Fibroblast of lung (primary cell): Measurements from ENCODE around the gene DNAJA3. TPM values are rescaled to one million over a fixed set of nuclear protein-coding genes. Genes with fewer than 3 reads are reported as not detected.

Experiments
- DNase-seq, 2 donors: peaks; one replicate each; pipeline versions ENCODE4 v3.0.0 to v3.0.0-alpha.2; 2010; ENCODE audit warnings: low read depth in 2 of 2
- H2AFZ ChIP-seq: 2 replicates; pipeline ENCODE4 v1.5.1; 2012; ENCODE audit warnings: low read length, control low read depth, inconsistent platforms
- H3K27ac ChIP-seq: 2 replicates; pipeline ENCODE4 v1.5.1; 2011; ENCODE audit warnings: low read length, control low read depth; ENCODE audit not compliant: insufficient read depth
- H3K27me3 ChIP-seq: 2 replicates; pipeline ENCODE4 v1.5.1; 2011; ENCODE audit warnings: mild to moderate bottlenecking, low read length; ENCODE audit not compliant: control insufficient read depth, insufficient read depth
- H3K36me3 ChIP-seq: 2 replicates; pipeline ENCODE4 v1.5.1; 2011; ENCODE audit warnings: low read length; ENCODE audit not compliant: control insufficient read depth, insufficient read depth
- H3K4me1 ChIP-seq: 2 replicates; pipeline ENCODE4 v1.5.1; 2011; ENCODE audit warnings: low read length; ENCODE audit not compliant: control insufficient read depth, insufficient read depth; ENCODE audit errors: extremely low read depth
- H3K4me2 ChIP-seq: 2 replicates; pipeline ENCODE4 v1.5.1; 2011; ENCODE audit warnings: low read length, control low read depth; ENCODE audit not compliant: insufficient read depth; ENCODE audit errors: extremely low read depth
- H3K4me3 ChIP-seq, 4 experiments: fragments of 200-600 bp in 1 of 4; sonication (generic) in 1 of 4; replicated peaks in 1 of 4; 2 replicates each; pipeline ENCODE4 v1.5.1; 2011 to 2016; ENCODE audit warnings: low read length in 4 of 4, low read depth in 3 of 4, mild to moderate bottlenecking in 3 of 4, control low read depth in 2 of 4, inconsistent platforms in 1 of 4, mixed read lengths in 1 of 4; ENCODE audit not compliant: insufficient read depth in 1 of 4; ENCODE audit errors: control extremely low read depth in 1 of 4
- H3K79me2 ChIP-seq: 2 replicates; pipeline ENCODE4 v1.5.1; 2012; ENCODE audit warnings: mild to moderate bottlenecking, low read length, inconsistent platforms; ENCODE audit not compliant: control insufficient read depth, insufficient read depth
- H3K9ac ChIP-seq: 2 replicates; pipeline ENCODE4 v1.5.1; 2011; ENCODE audit warnings: mild to moderate bottlenecking, low read length, control low read depth; ENCODE audit not compliant: insufficient read depth
- H3K9me3 ChIP-seq: 2 replicates; pipeline ENCODE4 v1.5.1; 2012; ENCODE audit warnings: low read depth, low read length; ENCODE audit not compliant: control insufficient read depth, insufficient read depth
- H4K20me1 ChIP-seq: 2 replicates; pipeline ENCODE4 v1.5.1; 2011; ENCODE audit warnings: low read length; ENCODE audit not compliant: control insufficient read depth, insufficient read depth; ENCODE audit errors: extremely low read depth
- EZH2 ChIP-seq: IDR thresholded peaks from 2 replicates; pipeline ENCODE4 v1.5.1; 2012; ENCODE audit warnings: low read length, control low read depth, mild to moderate bottlenecking; ENCODE audit errors: missing control alignments
- polyA plus RNA-seq, 2 donors: library from polyadenylated mRNA; depleted of rRNA in 1 of 2; stranded (reverse) in 1 of 2; unstranded in 1 of 2; fragments of >200 nt; gene quantifications; 2 replicates each; pipeline ENCODE4 v1.2.1, GENCODE V29; 2011 to 2012; ENCODE audit warnings: missing spikeins in 1 of 2
- total RNA-seq: library from RNA; depleted of rRNA; stranded (reverse); fragments of >200 nt; gene quantifications from 2 replicates; pipeline ENCODE4 v1.2.1, GENCODE V29; 2014
- TF ChIP-seq, protein P1 (sequence below), 2 donors: IDR thresholded peaks in 1 of 2; conservative IDR thresholded peaks in 1 of 2; 1 replicate in 1 of 2; 2 replicates in 1 of 2; pipeline ENCODE4 v1.5.1; 2011 to 2012; ENCODE audit warnings: low read length in 2 of 2, control low read depth in 1 of 2, inconsistent platforms in 1 of 2, low read depth in 1 of 2, mild to moderate bottlenecking in 1 of 2

The DNAJA3 gene
- total and polyA plus RNA-seq, 2 donors (not counting 1 experiment from before 2014, with no cell fraction given), result 27.8 to 66.1 TPM

DNA sequence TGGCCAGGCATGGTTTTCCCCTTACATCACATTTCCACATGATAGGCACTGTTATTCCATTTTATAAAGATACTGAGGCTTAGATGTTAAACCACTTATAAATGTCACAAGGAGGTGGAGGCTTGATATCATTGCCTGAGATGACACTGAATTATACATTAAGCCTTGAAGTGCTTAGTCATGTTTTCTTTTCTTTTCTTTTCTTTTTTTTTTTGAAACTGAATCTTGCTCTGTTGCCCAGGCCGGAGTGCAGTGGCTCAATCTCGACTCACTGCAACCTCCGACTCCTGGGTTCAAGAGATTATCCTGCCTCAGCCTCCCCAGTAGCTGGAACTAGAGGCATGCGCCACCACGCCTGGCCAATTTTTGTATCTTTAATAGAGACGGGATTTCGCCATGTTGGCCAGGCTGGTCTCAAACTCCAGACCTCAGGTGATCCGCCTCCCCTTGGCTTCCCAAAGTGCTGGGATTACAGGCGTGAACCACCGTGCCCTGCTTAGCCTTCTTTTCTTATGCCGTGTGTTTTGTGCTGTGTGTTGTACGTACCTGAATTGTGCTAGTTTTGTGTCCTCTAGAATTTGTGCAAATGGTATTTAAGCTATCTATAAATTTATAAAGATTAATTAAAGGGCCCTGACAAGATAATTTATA is 1.2 kb downstream of the DNAJA3 start:
- Histone ChIP-seq H3K36me3 (peaks cover 3% of the 10 kb centered on the region), H3K79me2 (peaks cover 40% of the 10 kb centered on the region), H3K4me2 (peak overlapping the region; percentile 54), H3K9ac (no peak overlapping the region), H4K20me1 (no peaks in the 10 kb centered on the region), H3K4me3 (peak overlapping the region; percentile 75 to 94 (median 91)), H3K9me3 (no peaks in the 10 kb centered on the region), H3K4me1 (peaks cover 7% of the 10 kb centered on the region), H3K27ac (peak overlapping the region; percentile 92), H3K27me3 (no peaks in the 10 kb centered on the region), H2AFZ (no peak overlapping the region)
- DNase-seq, result no peak
- TF ChIP-seq, protein P1, sequence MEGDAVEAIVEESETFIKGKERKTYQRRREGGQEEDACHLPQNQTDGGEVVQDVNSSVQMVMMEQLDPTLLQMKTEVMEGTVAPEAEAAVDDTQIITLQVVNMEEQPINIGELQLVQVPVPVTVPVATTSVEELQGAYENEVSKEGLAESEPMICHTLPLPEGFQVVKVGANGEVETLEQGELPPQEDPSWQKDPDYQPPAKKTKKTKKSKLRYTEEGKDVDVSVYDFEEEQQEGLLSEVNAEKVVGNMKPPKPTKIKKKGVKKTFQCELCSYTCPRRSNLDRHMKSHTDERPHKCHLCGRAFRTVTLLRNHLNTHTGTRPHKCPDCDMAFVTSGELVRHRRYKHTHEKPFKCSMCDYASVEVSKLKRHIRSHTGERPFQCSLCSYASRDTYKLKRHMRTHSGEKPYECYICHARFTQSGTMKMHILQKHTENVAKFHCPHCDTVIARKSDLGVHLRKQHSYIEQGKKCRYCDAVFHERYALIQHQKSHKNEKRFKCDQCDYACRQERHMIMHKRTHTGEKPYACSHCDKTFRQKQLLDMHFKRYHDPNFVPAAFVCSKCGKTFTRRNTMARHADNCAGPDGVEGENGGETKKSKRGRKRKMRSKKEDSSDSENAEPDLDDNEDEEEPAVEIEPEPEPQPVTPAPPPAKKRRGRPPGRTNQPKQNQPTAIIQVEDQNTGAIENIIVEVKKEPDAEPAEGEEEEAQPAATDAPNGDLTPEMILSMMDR (conservative IDR thresholded peaks at IDR 0.05 in 1 of 2, IDR thresholded peaks at IDR 0.05 in 1 of 2; ENCODE audit: low read depth in 1 of 2, low read length in 2 of 2), result no peak
- TF ChIP-seq EZH2, result no peak

DNA sequence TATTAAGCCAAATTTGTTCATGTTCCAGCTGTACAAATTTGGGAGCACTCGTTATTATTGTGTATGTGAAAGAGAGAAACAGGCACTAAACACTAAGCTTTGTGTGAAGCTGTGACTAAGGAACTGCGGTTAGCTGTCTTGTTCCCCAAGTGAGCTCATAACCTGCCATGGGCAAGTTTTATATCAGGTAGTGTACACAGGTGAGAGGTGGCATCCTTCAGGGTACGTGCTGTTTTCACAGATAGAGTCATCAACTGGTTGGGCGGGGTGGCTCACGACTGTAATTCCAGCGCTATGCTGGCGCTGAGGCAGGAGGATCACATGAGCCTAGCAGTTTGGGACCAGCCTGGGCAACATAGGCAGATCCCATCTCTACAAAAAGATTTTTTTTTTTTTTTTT is 2.8 kb downstream of the DNAJA3 start:
- Histone ChIP-seq H3K9me3 (no peaks in the 10 kb centered on the region), H2AFZ (no peak overlapping the region), H3K27me3 (no peaks in the 10 kb centered on the region), H4K20me1 (no peaks in the 10 kb centered on the region), H3K36me3 (peaks cover 3% of the 10 kb centered on the region), H3K4me1 (peaks cover 7% of the 10 kb centered on the region), H3K4me2 (no peak overlapping the region), H3K79me2 (peaks cover 40% of the 10 kb centered on the region), H3K4me3 (no peak overlapping the region), H3K9ac (no peak overlapping the region), H3K27ac (no peak overlapping the region)
- DNase-seq, result no peak
- TF ChIP-seq, protein P1 (conservative IDR thresholded peaks at IDR 0.05 in 1 of 2, IDR thresholded peaks at IDR 0.05 in 1 of 2; ENCODE audit: low read depth in 1 of 2, low read length in 2 of 2), result no peak
- no peak for TF ChIP-seq EZH2

DNA sequence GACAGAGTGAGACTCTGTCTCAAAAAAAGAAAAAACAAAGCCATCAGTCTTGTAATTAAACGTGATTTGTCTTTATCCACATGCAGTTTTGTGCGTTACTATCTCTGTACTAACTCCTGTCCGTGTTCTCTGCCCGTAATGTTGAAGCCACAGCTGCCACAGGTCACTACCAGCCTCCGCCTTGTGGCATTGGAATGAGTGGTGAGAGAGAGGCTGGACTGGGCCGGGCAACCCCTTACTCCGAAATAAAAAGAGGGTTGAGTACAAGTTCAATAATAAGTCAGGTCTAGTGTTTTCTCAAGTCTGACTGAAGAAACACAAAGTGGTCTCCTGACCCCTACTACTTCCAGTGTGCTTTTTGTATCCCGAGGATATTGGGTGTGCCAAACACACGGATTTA is 5.4 kb downstream of the DNAJA3 start:
- H3K36me3 ChIP-seq, result peaks cover 5% of the 10 kb centered on the region
- H2AFZ ChIP-seq, result no peak overlapping the region
- TF ChIP-seq, protein P1 (conservative IDR thresholded peaks at IDR 0.05 in 1 of 2, IDR thresholded peaks at IDR 0.05 in 1 of 2; ENCODE audit: low read depth in 1 of 2, low read length in 2 of 2), result no peak
- no peak for TF ChIP-seq EZH2
- peaks cover 36% of the 10 kb centered on the region for H3K79me2 ChIP-seq
- H3K9me3 ChIP-seq, result no peaks in the 10 kb centered on the region
- H3K4me2 ChIP-seq, result no peak overlapping the region
- no peak overlapping the region for H3K27ac ChIP-seq
- H3K27me3 ChIP-seq, result no peaks in the 10 kb centered on the region
- H3K4me1 ChIP-seq, result peaks cover 5% of the 10 kb centered on the region
- no peak for DNase-seq
- H4K20me1 ChIP-seq, result no peaks in the 10 kb centered on the region
- no peak overlapping the region for H3K9ac ChIP-seq
- no peak overlapping the region for H3K4me3 ChIP-seq
